GM20431 (cell line): ENCODE data around the gene APOM.

ENCODE experiments used
- in situ Hi-C: fragments of 300-500 bp; cut with MseI, MboI; formaldehyde crosslinking; loops from one replicate; pipeline ENCODE4 v1.15.0; 2020; ENCODE audit warnings: low sequenced_read_pairs; ENCODE audit not compliant: unreplicated experiment

The APOM gene

DNA sequence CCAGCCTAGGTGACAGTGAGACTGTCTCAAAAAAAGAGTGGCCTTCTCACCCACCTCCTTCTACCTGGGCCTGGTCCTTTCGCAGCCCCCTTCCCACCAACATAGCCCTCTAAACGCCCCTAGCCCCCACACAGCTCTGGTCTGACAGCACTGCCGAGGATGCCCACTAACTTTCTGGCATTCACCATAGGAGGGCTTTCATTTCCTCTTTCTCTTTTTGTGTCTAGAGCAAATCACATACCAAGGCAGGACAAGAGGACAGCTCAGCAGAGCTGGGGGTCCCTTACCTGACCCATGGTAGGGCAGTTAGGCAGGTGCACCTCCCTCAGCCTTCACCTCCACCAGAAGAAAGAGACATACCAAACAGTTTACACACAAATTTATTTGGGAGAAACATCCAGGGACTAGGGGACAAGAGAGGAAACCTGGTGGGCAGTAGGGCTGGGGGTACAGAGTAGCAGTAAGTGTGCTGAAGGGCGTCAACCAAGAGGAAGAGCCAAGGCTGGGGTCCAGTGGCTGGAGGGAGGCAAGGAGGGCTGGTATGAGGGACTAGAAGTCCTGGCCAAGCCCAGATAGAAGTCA, 20.7 kb downstream of the APOM start:
- in situ Hi-C loops: no loop called here

DNA sequence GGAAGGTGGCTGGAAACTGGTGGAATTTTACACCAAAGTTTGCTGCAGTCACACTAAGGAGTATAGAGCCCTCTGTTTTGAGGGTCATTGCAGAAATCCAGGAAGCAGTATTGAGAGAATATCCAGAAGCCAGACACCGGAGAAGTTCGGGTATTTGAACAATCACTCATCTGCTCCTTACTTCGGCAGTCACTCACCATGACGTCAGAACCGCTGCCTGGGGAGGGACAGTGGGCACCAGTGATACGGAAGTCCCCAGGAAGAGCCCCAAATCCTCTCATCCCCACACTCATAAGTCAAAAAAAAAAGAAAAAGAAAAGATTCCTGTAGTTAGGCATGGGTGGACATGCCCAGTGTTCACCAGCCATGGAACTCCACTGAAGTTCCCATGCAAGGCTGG, 21.2 kb downstream of the APOM start:
- in situ Hi-C loops: no loop called here

DNA sequence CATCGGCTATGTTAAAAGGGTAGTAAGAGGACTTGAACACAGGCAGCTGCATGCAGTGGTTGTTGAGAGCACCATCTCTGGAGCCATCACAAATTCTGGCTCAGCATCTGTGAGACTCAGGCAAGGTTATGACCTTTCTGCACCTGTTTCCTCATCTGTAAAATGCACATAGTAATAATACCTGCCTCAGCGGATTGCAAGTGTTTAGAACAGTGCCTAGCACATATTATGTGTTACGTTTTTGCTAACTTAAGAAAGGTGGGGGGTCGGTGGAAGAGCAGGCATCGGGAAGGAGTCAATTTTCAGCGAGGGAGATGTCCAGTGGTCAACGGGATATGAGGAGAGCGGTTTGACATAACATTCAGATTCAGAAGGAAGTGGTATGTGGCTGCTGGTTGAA, 22.3 kb downstream of the APOM start:
- in situ Hi-C loops: no loop called here

DNA sequence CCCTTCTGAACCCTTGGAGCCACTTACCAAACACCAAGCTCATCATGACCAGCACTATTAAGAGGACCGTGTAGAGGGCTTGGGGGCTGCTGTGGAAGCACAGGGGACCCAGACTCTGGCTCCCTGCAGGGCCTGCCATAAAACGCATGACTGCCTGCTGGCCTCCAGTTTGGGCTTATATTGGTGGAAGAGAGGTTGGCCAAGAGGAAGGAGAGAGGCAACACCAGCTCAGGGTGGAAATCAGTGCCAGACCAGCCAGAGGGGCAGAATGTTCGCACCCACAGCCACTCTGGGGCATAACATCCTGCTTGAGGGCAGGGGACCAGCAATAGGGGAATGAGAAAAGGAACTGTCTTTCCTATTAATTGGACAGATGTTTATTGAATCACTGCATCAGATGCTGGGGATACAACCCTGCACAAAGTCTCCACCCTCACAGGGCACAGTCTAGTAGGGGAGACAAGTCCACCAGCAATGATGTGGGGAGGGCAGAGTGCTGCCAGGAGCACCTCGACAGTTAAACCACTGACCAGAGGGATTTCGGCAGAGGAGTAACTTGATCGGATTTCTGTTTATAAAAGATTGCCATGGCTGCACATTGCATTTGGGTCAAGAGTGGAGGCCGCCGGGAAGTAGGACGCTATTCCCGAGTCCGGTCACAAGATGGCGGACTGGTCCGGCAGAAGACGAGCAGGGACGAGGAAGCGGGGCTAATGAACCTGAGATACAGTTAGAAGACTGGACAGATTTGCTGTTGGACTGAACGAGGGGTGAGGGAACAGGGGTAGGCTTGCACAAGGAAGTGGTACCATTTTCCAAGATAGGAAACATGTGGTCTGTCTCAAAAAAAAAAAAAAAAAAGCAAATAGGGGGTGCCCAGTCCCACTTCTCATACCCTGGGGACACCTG, 24.8 kb downstream of the APOM start, which contains the start of gene LY6G5C:
TSS of gene LY6G5C (minus strand) at position 842 of the 909 bp plus-strand sequence. CDS start at position 148, 694 bp downstream.
- in situ Hi-C loops: no loop called here

DNA sequence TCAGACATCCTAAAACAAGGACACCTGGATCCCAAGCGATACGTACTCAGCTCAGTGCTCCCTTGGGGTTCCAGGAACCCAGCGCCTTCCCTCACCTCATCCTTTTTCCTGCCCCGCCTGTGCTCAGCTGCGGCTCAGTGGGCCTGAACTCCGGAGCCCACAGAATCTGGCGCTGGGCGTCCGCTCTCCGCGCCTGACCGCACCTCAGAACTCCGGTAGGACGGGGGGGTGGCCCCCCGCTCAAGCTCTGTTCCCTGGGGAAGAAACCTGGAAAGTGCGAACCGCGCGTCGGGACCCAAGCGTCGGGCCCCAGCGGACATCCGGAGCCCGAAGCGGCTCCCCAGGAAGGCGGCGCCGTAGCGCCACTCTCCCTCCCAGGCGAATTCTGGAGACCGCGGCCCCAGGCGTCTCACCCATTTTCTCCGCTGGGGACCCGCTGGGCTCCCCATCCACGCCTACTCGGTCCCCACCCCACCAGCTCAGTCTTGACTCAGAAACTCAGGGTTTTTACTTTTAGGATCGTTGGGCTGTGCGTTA, 25.5 kb downstream of the APOM start:
- in situ Hi-C loops: no loop called here

DNA sequence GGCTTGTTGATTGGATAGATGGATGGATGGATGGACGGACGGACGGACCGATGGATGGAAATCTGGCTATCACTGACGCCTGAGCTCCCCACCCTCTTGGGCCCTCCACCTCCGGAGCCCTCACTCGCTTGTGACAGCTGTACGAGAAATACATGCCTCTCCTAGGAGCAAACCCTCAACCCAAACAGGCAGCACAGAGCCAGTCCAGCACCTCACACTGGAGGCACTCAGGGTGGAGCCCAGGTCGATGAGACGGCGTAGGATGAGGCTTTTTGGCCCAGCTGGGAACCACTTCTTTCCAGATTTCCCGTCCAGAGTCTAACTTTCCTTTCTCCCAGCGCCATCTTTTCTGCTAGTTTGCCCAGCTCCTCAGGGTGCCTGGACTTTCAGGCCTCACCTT, 27.9 kb downstream of the APOM start:
- in situ Hi-C loops: no loop called here

DNA sequence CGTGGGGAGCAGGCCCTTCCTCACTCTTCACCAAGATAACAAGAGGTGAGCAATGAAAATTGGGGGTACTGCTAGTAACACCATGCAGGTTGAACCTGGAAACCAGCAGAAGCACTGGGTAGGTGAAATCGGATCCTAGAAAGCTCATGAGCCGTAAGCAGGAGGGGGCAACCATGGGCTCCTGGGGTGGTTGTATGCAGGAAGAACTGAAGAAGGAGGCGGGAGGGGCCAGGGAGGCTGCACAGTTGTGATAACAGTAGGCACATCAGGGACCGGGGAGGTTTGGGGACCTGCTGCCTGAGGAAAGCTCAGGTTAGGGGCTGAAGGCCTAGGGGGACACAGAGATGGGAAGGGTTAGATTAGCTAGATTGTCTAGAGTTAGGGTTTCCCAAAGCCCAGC, 30.8 kb downstream of the APOM start:
- in situ Hi-C loops: no loop called here

DNA sequence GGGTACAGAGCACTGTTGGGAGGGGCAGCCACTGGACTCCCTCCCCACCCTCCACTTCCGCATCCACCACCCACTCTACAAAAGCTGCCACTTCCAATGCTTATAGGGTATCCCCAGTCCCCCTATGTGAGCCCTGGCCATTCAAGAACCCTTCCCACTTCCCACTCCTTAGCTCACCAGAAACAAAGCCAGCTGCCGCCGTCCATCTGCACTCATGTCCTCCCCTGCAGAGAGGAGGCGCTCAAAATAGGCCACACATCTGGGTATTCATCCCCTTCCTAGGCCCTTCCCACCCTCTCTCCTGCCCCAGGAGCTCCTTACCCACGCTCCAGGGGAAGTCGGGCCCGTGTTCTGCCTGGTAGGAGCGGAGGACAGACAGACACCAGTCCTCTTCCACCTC, 31.6 kb downstream of the APOM start:
- in situ Hi-C loops: no loop called here

DNA sequence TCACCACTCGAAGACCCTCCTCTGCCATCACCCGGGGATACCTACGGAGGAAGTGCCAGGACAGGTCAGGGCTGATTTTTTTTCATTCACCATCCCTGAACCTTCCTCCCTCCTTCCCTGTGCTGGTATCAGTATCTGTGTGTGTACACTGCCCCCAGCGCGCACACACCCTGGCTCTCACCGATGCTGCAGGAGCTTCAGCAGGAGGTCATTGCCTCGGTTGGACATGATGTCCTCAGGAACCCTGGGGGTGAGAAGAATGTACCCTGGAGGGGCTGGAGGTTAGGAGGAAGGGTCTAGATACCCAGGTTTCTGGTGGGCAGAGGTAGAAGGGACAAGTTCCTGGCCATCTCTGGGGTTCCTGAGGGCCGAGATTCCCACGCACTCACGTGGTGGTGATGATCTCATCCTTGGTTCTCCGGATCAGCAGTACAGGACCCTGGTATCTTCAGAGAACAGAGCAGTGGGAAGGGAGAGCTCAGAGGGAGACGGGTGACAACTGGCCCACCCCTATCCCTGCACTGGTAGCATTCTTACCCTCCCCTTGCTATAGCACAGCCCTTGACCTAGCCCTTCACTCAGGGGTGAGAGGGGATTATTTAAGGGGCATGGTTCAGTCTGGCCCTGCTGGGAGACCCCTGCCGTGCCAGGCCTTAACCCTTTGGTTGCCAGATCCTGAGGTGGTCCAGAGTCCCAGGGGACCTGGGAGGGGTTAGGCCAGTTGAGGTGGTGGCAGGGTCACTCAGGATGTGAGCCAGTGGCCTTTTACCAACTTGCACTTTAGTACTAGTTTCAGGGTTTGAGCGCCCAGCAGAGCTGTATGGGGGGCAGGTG, 32.4 kb downstream of the APOM start:
- in situ Hi-C loops: no loop called here

DNA sequence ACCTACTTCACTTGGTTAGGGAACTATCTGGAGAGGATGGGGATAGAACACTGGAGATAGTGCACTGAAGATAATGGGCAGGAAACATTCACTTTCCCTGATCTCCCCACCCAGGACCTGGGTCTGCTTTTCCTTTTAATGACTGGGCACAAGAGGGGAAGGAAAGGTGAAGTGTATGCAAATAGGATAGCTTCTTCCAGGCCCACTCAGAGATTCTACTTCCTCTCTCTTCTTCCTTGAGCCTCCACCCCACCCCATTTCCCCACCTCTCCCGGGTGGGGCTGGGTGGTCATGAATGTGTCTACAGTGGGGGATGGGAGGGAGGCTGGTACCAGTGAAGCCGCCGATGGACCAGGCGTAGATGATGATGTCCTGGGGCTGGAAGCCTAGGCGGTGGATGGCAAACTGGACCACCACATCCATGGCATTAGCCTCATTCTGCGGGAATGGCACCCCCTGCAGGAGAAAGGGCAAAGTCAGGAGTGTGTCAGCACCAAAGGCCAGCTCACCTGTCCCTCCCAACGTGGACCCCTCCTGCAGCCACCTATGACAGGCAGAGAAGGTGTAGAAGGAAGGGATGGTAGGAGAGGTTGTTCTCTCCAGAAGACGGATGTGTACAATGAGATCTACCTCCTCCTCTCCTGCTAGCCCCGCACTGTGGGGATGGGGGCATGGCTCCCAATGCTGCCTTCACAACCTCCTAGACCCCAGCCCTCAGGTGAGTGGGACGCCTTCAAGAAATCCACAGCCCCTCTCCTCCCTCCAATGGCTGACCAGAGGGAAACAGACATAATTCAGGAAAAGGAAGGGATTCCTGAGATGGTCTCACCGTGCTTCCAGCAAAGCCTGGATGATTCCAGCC, 33.8 kb downstream of the APOM start:
- in situ Hi-C loops: no loop called here

DNA sequence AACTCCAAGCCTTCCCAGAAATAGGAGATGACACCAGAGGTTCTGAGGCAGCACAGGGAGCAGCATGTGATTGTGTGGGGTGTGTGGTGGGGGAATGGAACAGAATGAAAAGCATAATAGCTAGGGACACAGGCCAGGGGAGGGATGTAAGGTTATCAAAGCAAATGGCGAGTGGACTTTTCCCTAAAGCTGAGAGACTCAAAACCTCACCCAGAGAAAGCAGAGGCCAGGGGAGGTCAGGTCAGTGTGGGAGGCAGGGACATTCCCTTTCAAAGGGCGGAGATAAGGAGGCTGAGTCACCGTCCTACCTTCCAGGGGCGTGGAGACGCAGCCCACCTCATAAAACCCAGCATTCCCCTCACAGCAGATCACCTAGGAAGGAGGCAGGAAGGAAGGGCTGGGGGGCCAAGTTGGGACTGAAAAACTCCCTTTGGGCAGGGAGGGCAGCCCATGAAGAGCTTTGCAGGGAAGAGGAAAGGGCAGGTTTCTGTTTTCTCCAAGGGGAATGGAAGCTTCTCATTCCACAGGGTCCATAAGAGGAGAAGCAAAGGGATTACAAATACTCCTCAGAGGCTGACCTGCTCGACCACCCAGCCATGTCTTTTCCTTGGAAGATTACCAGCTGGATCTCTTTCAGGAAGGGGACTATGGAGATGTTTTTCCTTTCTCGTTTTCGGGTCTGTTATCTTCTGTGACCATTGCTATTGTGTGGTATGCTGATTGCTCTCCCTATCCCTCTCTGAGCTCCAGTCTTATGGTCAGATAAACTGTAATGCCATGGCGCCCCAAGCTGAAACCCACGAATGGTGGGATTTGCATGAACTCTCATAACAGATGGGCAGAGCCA, 34.8 kb downstream of the APOM start:
- in situ Hi-C loops: no loop called here

DNA sequence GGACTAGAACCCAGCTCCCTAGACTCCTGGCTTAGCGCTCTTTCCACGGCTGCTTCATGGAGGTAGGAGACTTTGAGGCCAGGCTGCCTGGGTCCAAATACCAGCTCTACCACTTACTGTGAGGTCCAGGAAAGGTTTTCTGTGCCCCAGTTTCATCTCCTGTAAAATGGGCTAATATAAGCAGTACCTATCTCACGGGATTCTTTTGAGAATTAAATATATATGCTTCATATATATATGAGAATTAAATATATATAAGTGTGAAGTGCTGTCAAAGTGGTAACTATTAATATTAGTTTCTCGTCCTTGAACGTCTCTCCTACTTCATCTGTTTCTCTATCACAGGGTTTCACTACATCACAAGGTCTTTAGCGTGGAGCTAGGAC, 35.4 kb downstream of the APOM start:
- in situ Hi-C loops: no loop called here

DNA sequence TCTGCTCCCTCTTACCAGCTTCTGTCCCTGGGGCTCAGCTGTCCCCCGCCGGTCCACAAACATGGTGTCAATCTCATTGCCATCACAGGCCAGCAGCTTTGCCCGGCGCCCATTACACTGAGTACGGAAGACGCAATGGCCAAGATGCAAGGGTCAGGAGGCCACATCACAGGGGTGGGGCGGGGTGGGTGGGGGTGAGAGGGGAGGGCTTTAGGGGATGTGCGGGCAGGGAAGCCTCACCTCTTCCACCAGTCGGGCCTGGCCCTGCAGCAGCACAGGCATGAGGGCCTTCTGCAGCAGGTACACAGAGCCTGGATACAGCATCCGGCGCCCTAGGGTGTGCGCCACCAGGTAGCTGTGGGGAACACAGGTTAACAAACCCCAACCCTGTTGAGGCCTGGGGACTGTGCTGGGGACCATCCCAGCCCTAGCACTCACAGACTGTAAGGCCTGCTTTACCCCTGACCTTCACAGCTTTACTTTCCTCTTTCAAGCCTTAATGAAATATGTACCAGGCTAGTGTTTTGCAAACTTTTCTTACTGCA, 35.9 kb downstream of the APOM start:
- in situ Hi-C loops: no loop called here

DNA sequence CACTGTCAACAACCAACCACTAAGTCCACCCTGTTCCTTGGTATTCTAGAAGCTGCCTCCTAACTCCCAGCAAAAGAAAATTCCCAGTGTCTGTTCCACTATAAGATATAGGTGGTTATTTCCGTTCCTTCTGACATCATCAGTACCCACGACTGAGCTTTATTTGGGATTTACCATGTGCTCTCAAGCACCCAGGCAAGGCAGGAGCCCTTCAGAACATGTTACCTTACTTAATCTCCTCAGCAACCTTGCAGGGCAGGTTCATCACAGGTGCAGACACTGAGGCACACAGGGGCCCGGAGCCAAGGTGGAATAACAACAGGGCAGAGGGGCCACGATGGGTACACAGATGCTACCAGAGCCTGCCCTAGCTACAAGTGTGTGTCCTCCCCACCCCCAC, 36.7 kb downstream of the APOM start:
- in situ Hi-C loops: no loop called here

DNA sequence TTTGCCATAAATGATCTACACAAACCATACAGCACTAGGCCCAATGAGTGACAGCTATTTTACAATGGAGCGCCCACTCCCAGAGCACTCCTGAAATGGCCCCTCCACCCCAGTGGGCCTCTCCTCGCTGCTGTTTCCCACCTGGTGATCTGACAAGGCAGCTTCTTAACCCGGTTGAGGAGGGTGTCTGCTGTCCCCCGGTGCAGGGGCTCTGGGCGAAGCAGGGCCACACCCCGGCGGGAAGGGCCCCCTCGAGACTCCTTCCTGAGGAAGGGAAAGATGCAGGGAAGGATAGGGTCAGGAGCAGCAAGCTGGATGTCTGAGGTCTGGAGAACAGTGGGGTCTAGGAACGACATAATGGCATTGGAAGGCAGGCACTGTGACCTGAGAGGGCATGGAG, 37.2 kb downstream of the APOM start:
- in situ Hi-C loops: no loop called here

DNA sequence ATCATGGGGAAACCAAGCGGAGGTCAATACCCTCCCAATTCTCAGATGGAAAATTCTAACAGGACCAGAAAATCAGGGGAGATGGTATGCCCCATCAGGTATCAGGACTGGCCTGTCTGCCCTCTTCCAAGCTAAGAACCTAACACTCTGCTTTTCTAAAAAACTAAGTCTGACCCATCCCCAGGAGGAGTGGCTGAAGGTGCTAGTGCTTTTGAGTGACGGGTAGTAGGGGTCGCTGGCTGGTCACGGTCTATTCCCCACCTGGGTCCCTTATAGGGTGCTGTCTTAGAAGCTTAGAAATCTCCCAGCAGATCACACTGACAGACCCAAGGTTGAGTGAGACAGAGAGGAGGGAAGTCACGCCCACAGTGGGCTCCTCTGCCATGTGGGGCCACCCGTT, 37.8 kb downstream of the APOM start:
- in situ Hi-C loops: no loop called here

DNA sequence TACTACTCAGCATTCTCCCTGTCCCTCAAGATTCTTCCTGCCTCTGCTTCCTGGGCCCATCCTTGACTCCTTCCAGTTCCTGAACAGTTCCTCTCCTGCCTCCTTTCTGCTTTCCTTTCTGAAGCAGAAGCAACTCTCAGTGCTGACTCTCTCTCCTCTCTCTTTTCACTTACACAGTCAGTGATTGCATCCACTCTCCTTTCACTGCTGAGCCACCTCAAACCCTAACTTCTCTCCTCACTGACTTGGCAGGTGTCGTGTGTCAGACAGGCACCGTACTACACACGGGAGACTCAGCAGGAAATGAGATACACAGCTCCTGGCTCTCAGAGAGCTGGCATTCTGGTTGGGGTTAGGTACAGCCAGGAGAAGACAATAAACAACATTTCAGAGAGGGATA, 41.9 kb downstream of the APOM start:
- in situ Hi-C loops: no loop called here

DNA sequence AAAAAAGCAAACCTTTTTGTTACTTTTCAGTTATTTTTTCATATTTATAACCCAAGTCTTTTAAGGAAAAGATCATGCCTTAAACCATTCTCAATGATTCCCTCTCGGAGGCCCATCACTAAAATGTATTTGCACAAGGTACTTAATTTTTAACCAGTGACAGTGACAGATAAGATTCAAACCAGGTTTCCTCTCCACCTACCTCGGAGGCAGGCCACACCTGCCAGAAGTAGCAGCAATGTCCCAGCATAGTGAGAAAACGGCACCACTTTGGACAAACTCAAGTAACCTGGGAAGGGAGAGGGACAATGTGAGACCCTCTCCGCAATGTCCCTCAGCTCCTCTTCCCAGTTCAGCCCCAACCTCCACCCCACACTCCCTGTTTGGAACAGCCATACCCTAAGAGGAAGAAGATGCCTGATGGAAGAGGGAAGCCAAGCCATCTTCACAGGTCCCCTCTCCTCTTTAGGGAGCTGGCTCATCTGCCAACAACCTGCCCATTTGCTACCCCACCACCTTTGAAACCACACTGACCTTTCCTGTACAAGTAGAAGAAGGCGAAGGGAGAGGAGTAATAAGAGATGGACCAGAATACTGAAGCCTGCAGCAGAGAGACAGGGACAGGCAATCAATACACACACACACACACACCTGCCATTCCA, 45.2 kb downstream of the APOM start:
- in situ Hi-C loops: no loop called here
